ENCODE data around the gene CCNJL. TPM values are rescaled to one million over a fixed set of nuclear protein-coding genes. Genes with fewer than 3 reads are reported as not detected.

The CCNJL gene
- total and polyA plus RNA-seq, 7 donors = 0.16 to 18.7 (median 4.7) TPM

DNA sequence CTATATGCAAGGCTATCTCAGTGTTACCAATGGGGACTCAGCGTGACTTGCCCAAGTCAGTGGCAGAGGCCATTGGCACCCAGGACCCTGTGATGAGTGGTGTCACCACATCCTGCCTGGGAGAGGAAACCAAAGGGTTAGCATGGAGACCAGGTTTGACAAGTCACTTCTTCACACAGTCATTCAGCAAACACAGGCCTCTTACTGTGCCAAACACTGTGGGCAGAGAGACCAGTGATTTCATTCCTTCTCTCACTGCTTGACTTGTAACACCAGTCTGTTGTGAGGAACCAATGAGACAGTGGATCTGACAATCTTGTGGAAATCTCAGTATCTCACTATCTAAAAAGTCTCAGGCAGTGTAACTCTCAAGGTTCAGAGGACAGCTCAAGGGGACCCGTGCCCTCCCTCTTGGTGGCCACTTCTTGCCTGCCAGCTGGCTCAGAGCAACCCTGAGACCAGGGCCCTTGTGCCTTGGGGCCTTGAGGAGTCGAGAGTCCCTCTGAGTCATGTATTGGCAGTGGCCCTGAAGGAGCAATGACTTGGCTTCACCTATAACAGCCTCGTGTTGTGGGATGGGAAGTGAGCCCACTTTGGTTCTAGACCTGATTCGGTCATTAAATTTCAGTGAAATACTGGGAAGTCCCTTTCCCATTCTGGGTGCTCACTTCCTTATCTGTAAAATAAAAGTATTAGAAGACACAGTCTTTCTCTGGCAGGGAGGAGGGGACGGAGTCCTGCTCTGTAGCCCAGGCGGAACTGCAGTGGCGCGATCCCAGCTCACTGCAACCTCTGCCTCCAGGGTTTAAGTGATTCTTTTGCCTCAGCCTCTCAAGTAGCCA lies 81.5 kb downstream of the CCNJL start:
- no peak for DNase-seq
- Histone ChIP-seq H3K36me3 (no peaks in the 10 kb centered on the region), H3K27me3 (no peaks in the 10 kb centered on the region), H3K9me3 (no peaks in the 10 kb centered on the region), H3K27ac (no peak overlapping the region), H3K4me1 (no peaks in the 10 kb centered on the region), H3K4me3 (no peak overlapping the region)
- intact Hi-C loops (cut with DNase I) = no loop called here
- WGBS, 2 donors = 82 to 85% methylated on average over 9 of the region's 9 CpGs
- TF ChIP-seq EP300 (IDR thresholded peaks at IDR 0.05) (no peak), POLR2A (IDR thresholded peaks at IDR 0.05) (no peak), POLR2AphosphoS5 (IDR thresholded peaks at IDR 0.05) (no peak)
- TF ChIP-seq, protein P1, sequence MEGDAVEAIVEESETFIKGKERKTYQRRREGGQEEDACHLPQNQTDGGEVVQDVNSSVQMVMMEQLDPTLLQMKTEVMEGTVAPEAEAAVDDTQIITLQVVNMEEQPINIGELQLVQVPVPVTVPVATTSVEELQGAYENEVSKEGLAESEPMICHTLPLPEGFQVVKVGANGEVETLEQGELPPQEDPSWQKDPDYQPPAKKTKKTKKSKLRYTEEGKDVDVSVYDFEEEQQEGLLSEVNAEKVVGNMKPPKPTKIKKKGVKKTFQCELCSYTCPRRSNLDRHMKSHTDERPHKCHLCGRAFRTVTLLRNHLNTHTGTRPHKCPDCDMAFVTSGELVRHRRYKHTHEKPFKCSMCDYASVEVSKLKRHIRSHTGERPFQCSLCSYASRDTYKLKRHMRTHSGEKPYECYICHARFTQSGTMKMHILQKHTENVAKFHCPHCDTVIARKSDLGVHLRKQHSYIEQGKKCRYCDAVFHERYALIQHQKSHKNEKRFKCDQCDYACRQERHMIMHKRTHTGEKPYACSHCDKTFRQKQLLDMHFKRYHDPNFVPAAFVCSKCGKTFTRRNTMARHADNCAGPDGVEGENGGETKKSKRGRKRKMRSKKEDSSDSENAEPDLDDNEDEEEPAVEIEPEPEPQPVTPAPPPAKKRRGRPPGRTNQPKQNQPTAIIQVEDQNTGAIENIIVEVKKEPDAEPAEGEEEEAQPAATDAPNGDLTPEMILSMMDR (IDR thresholded peaks at IDR 0.05) = no peak

DNA sequence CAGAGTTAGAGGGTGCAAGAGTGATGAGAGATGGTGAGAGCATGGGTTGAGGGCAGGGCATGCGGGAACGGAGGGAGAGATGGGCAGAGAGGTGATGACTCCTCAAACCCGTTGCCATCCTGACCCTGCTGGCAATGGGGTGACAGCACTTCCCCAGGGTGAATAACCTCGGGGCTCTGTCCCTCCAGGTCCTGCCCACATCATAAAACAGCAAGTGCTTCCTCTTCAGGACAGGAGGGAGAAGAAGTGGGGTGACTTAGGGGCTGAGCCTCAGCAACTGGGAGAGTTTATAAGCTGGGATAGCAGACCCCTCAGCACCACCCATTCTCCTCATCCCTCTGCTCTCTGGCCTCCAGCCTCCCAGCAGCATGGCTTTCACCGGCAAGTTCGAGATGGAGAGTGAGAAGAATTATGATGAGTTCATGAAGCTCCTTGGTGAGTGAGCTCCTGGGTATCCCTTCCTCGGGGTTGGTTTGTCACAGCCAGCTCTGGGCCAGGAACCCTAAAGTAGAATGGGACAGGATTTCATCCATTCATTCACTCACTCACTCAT lies 83.1 kb downstream of the CCNJL start, which contains the start of gene FABP6:
Gene FABP6 (plus strand): TSS at position 317 of the 553 bp plus-strand sequence. CDS start 52 bp downstream, at position 369.
- no peak within 1 kb of the TSS for H3K27ac ChIP-seq
- no peaks in the 10 kb centered on the region for H3K4me1 ChIP-seq
- TF ChIP-seq, protein P1 (IDR thresholded peaks at IDR 0.05) = no peak
- TF ChIP-seq EP300 (IDR thresholded peaks at IDR 0.05) = no peak
- TF ChIP-seq POLR2AphosphoS5 (IDR thresholded peaks at IDR 0.05) = no peak
- TF ChIP-seq POLR2A (IDR thresholded peaks at IDR 0.05) = no peak
- WGBS, 2 donors = 64 to 70% methylated on average over 7 of the region's 7 CpGs
- no peaks in the 10 kb centered on the region for H3K9me3 ChIP-seq
- no peak within 1 kb of the TSS for H3K4me3 ChIP-seq
- no peak for DNase-seq
- no peaks in the 10 kb centered on the region for H3K27me3 ChIP-seq
- intact Hi-C loops (cut with DNase I) = no loop called here
- no peaks in the 10 kb centered on the region for H3K36me3 ChIP-seq

DNA sequence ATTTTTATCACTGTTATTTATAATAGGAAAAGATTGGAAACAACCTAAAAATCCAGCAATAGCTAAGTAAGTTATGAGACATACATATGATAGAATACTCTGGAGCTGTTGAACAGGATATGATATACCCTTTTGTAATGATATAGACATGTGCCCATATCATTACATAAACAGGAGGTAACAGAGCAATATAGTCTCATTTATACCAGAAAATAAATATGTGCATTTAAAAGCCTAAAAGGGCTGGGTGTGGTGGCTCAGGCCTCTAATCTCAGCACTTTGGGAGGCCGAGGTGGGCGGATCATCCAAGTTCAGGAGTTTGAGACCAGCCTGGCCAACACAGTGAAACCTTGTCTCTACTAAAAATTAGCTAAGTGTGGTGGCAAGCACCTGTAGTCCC lies 85.4 kb downstream of the CCNJL start:
- no peaks in the 10 kb centered on the region for H3K36me3 ChIP-seq
- H3K4me1 ChIP-seq = no peaks in the 10 kb centered on the region
- H3K4me3 ChIP-seq = no peak overlapping the region
- WGBS, 2 donors = 70 to 89% methylated on average over 2 of the region's 2 CpGs
- no peak overlapping the region for H3K27ac ChIP-seq
- no peaks in the 10 kb centered on the region for H3K27me3 ChIP-seq
- TF ChIP-seq POLR2AphosphoS5 (IDR thresholded peaks at IDR 0.05) (no peak), EP300 (IDR thresholded peaks at IDR 0.05) (no peak), POLR2A (IDR thresholded peaks at IDR 0.05) (no peak)
- TF ChIP-seq, protein P1 (IDR thresholded peaks at IDR 0.05) = no peak
- intact Hi-C loops (cut with DNase I) = no loop called here
- DNase-seq = no peak
- H3K9me3 ChIP-seq = no peaks in the 10 kb centered on the region

DNA sequence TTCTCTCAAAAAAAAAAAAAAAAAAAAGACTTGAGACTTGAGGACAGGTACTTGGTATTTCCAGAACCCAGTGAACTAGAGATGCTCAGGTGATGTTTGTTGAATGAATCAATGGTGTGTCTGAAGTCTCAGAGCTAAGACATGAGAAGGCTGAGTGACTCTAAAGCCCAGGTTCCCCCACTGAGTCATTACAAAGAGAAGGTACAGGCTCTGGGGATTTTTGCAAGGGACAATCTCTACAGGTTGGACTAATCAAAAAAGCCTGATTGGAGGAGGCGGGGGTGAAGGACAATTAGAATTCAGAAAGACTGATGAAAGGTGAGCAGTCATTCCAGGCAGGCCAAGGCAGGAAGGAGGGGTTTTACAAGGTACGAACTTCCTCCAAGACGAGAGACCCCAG lies 91.3 kb downstream of the CCNJL start:
- Histone ChIP-seq H3K9me3 (no peaks in the 10 kb centered on the region), H3K27ac (no peak overlapping the region), H3K4me3 (no peak overlapping the region), H3K27me3 (no peaks in the 10 kb centered on the region), H3K36me3 (no peaks in the 10 kb centered on the region), H3K4me1 (no peaks in the 10 kb centered on the region)
- intact Hi-C loops (cut with DNase I) = no loop called here
- DNase-seq = no peak
- TF ChIP-seq POLR2AphosphoS5 (IDR thresholded peaks at IDR 0.05) (no peak), EP300 (IDR thresholded peaks at IDR 0.05) (no peak), POLR2A (IDR thresholded peaks at IDR 0.05) (no peak)
- TF ChIP-seq, protein P1 (IDR thresholded peaks at IDR 0.05) = no peak
- 88% methylated on average over 3 of the region's 3 CpGs for WGBS, 2 donors

Measured in sigmoid colon (tissue), 7 donors.